NCI-H2196 (cell line): ENCODE measurements around the gene LMOD1.
"Not testable (repeated sequence)": the region's sequence is repeated elsewhere in the genome, so short reads cannot be mapped to it uniquely, and the experiment has no call there.

Experiments
- DNase-seq: peaks from one replicate; lab custom pipeline; 2025; ENCODE audit not compliant: unreplicated experiment; lab: John Stamatoyannopoulos, UW

LMOD1 gene

GRCh38 chr1:201949491-201949890, 3.1 kb upstream of the LMOD1 start:
- DNase-seq = no peak

- DNase-seq = no peak
Measured at GRCh38 chr1:201947697-201948008, 1.3 kb upstream of the LMOD1 start.

- DNase-seq = no peak
Measured at GRCh38 chr1:201945863-201946223, 505 bp downstream of the LMOD1 start.

DNA sequence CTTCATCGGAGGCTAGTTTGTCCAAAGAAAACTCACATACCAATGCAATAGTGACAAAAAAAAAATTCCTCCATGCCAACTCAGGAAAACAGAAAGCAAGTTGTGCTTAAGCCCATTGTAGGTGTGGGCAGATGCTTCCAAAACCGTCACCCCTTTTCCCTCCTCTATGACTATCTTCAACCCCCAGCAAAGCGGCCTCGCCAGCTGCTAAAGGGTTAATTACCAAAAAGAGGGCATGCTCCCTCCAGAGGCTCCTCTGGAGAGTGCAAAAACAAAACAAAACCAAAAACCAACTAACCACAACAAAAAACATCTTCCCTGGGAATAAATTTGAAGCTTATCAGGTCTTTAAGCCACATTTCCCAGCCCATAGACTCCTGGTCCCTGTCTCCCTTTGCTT, 1.2 kb downstream of the LMOD1 start:
- DNase-seq = no peak

GRCh38 chr1:201944639-201945038, 1.7 kb downstream of the LMOD1 start:
- no peak for DNase-seq

- DNase-seq = no peak
Measured at GRCh38 chr1:201944002-201944401, 2.3 kb downstream of the LMOD1 start.

DNA sequence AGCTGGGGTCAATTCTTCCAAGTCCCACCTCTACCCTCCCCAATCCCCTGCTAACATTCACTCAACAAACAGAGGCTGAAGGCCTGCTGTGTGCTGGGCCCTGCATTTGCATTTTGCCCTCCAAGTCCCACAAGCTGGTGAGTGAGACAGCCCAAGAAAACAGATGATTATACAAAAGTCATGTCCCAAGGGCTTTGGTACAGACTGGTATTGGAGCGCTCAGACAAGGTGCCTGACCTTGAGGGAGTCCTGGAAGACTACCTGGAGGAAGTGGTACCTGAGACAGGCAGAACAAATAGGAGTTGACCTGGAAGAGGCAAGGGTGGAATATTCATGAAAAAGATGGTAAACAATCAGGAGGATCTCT, 4.2 kb downstream of the LMOD1 start:
- DNase-seq = no peak

GRCh38 chr1:201941420-201942128, 4.8 kb downstream of the LMOD1 start:
- DNase-seq = peak; percentile 47

DNA sequence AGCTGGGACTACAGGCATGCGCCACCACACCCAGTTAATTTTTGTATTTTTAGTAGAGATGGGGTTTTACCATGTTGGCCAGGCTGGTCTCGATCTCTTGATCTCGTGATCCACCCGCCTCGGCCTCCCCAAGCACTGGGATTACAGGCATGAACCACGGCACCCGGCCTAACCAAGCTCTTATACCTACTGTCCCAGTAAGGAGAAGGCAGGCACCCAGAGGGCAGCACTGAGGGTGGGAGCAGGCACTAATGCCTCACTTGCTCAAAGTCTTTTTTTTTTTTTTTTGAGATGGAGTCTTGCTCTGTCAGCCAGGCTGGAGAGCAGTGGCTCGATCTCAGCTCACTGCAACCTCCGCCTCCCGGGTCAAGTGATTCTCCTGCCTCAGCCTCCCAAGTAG, 6.0 kb downstream of the LMOD1 start:
- DNase-seq = not testable (repeated sequence)

- no peak for DNase-seq
Measured at GRCh38 chr1:201939574-201939973, 6.8 kb downstream of the LMOD1 start.

- no peak for DNase-seq
Measured at GRCh38 chr1:201939148-201939547, 7.2 kb downstream of the LMOD1 start.

GRCh38 chr1:201938440-201939035, 7.8 kb downstream of the LMOD1 start:
- DNase-seq = no peak

DNA sequence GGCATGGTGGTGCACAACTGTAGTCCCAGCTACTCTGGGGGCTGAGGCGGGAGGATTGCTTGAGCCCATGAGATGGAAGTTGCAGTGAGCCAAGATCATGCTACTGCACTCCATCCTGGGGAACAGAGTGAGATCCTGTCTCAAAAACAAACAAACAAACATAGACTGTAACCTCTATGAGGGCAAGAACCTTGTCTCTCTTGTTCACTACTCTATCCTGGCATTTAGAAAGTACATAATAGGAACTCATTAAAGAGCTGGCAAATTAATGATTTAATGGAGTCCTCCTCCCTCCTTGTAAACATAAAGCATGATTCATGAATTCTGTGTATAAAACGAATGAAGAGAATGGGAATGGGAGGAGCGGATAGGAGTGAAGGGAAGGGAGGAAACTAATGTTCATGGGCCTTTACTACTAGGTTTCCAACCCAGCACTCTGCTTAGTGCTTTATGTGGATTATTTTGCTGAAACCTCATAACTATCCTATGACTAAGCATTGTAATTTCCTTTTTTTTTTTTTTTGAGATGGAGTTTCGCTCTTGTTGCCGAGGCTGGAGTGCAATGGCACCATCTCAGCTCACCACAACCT, 8.6 kb downstream of the LMOD1 start:
- no peak for DNase-seq

DNA sequence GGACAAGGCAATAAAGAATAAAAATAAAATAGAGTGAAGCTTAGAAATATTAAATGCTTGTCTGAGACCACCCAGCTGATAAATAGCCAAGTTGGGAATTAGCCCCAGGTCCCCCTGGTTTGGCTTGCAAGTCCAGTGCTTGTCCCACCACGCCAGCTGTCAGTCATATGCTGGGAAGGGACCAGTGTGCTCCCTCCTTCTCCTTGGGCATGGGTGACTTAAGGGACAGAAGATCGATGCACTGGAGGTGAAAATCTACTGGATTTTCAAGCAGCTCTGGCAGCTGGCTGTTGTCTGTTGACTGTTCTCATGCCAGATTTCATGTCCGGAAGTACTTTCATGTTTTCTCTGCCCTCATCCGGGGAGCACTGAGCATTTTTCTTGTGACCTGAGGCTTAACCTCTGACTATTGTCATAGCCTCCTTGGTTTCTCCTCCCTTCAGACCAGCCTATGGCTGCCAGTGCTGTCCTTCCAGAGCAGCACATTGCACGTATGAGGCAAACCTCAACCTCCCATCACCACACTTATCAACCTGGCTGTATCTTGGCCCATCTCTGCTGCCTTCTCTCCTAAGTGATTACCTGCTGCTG, 12.4 kb downstream of the LMOD1 start:
- DNase-seq = no peak

- DNase-seq = no peak
Measured at GRCh38 chr1:201930803-201931202, 15.5 kb downstream of the LMOD1 start.

DNA sequence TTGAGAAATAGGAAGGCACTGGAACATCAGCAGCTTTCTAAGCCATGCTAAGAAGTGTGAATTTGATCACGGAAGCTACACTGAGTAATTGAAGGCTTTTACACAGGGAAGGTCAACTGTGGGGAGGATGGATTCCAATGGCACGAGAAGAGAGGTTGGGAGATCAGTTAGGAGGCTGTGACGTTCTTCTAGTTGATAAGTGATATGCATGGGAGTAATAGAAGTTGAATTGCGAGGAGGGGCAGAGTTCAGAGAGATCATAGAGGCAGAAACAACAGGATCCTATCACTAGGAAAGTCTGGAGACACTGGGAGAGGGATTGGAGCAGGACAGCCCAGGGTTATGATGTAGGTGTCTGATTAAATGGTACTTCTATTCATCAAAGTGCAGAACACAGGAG, 16.2 kb downstream of the LMOD1 start:
- no peak for DNase-seq

DNA sequence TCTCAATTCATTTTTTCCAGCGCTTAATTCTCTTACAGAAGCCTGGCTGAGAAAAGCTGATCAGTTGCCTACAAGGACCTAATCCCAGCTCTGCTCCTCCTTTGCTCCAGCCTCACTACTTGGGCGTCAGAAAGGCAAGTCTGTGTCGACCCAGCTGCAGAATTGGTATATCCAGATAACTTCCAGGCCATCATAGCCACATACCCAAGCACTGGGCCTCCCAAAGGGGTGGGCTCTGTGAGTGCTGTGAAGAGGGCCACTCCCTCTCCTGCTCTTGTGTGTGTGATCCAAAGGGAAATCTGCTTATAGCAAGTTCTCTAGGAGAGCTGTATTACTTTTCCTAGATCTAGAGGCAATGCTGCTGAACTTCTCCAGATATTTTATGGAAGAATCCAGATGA, 18.1 kb downstream of the LMOD1 start:
- DNase-seq = no peak

- no peak for DNase-seq
Measured at GRCh38 chr1:201925981-201926645, 20.2 kb downstream of the LMOD1 start.

DNA sequence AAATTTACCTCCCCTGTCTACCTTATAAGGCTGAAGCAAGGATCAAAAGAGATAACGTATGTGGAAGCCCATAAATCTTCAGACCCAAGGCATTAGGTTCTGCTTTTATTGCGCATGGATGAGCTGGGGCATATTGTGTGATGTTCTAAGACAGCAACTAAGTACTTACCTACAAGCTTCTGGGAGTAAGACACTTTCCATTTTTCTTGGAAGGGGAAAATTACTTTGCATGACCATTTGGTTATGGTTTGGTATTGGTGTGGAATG, 21.1 kb downstream of the LMOD1 start:
- DNase-seq = no peak

DNA sequence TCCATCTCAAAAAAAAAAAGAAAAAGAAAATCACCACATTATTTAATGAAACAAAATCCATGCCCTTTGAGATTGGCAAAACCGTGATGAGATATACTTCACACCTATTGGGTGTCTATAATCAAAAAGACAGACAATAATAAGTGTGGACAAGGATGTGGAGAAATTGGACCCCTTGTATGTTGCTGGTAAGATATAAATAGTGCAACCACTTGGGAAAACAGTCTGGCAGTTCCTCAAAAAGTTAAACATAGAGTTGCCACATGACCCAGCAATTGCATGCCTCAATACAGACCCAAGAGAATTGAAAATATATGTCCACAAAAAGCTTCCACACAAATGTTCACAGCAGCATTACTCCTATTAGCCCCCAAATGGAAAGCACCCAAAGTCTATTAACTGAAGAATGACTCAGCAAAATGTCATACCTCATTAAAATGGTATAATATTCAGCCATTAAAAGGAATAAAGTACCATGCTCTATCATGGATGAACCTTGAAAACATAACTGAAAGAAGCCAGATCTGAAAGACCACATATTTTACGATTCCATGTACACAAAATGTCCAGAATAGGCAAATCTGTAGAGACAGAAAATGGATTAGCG, 24.3 kb downstream of the LMOD1 start:
- no peak for DNase-seq

DNA sequence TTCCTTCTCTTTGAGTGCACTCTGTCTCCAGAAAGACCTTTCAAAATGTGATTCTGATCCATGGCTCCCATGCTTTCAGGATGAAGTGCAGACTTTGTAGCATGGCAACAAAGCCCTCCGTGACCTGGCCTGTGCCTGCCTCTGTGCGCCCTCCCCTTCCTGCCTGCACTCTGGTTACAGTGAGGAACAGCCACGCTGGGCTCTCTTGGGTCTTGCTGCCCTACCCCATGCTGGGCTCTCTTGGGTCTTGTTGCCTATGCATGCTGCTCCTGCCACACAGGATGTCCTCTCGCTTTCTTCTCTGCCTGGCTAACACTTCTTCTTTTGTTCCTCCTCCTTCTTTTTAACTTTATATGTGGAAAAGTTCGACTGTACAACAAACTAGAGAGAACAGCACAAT, 28.0 kb downstream of the LMOD1 start:
- DNase-seq = no peak
